Renal cortex interstitium (tissue), 11 donors: Measurements from ENCODE around the gene PAX8. TPM values are rescaled to one million over a fixed set of nuclear protein-coding genes. Genes with fewer than 3 reads are reported as not detected.

ENCODE experiments used
- DNase-seq, 11 donors: peaks; one replicate each; pipeline ENCODE4 v3.0.0-alpha.2; 2013; ENCODE audit warnings: low read depth in 9 of 11, low spot score in 4 of 11; ENCODE audit errors: extremely low read depth in 1 of 11
- polyA plus RNA-seq, 3 donors: library from polyadenylated mRNA; unstranded; fragments of 120-200 nt; gene quantifications; one replicate each; pipeline ENCODE4 v1.2.1, GENCODE V29; 2013; ENCODE audit not compliant: insufficient read length in 3 of 3

Gene PAX8
- polyA plus RNA-seq, 3 donors, result 297 to 665 (median 302) TPM

DNA sequence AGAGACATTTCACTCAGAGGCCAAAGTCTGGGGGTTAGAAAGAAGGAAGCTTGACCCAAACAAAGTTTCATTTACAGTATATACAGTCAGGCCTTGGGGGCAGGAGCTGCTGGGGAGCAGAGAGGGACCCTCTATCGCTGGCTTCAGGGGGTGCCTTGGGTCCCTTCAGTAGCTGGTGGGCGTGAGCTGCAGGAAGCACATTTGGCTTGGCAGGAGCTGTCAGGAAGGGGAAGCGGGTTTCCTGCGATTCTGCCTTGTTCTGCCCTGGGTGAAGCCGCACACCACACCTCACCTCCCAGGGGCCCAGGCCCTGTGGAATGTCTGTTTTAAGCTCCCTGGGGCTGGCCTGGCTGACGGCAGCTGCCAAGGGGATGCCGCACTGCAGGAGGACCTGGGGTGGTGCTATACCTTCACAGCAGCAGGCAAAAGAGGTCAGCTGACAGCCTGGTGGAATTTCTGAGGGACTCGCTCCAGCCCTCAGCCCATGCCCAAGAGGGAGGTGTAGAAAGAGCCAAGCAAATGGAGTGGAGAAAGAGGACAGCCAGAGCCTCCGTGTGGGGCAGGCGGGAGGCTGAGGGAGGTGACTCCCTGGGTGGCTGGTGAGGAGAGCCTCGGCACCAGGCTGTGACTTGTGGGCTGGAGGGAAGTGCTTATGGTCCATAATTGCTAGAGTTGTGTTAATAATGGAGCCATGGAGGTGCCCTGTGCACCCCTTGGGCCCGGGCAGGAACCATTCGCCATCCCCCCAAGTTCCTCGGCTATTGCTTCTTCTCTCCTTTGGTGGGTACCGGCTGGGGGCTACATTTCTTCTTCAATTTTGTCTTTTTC, 61.1 kb downstream of the PAX8 start:
- DNase-seq, result no peak

- no peak for DNase-seq
Measured at GRCh38 chr2:113216891-113217454, 61.7 kb downstream of the PAX8 start.

- DNase-seq, result no peak
Measured at GRCh38 chr2:113216321-113216720, 62.4 kb downstream of the PAX8 start.

GRCh38 chr2:113215056-113215455, 63.7 kb downstream of the PAX8 start:
- DNase-seq, result no peak

GRCh38 chr2:113214141-113214540, 64.6 kb downstream of the PAX8 start:
- DNase-seq, result no peak

DNA sequence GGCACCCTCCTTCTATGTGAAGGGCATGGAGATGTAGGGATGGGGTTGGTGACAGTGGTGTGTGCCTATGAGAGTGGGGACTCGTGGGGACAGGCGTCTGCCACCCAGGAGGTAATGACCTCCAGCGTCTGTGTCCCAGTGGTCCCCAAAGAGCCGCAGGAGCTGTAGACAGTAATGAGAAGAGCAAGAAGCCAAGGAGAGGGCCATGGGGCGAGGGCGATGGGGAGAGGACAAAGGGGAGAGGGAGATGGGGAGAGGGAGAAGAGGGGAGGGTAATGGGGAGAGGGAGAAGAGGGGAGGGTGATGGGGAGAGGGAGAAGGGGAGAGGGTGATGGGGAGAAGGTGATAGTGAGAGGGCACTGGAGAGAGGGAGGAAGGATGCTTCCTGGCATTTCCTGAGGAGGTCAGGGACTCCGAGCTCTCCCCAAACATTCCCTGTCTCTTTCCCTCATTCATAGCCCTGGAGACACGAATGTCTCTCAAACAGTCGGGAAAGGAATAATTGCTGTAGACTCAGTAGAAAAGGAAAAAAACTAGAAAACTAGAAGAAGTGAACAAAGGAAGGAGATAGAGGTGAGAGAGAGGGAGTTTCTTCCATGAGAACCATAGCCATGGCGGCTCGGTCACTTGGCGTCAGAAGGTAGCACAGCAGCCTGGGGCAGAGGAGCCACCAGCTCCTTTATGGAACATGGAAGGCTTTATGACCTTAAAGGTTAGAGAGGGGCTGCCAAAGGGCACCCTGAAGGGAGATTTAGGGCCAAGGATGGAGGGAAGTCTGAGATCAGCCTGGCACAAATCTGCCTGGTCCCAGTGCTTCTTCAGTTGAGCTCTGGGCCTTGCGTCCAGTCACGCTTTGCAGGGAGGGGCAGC, 65.4 kb downstream of the PAX8 start:
- DNase-seq, result no peak

- peak in 6 of 11 donors; percentile 60 to 77 (median 70) for DNase-seq
Measured at GRCh38 chr2:113212245-113213060, 66.3 kb downstream of the PAX8 start.

- DNase-seq, result no peak
Measured at GRCh38 chr2:113211226-113212105, 67.3 kb downstream of the PAX8 start.

GRCh38 chr2:113209646-113210171, 69.0 kb downstream of the PAX8 start:
- peak in 3 of 11 donors; percentile 52 to 67 (median 57) for DNase-seq

GRCh38 chr2:113209011-113209645, 69.6 kb downstream of the PAX8 start:
- peak in 3 of 11 donors; percentile 40 to 57 (median 57) for DNase-seq

DNA sequence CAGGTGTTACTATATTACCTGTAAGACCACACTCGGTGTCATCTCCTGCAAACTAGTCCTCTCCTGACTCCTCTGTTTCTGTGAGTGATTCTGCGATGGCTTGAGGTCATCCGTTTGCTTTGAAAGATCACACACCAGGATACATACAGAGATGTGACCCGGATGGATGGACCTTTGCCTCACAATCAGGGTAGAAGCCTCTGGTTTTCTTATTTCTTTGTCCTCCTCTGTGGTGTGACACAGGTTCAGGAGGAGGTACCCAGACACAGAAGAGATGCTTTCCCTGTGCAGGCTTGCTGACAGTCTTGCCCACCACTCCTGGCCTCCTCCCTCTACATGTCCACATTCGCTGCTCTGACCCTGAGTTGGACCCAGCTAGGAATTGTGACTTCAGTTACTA, 70.3 kb downstream of the PAX8 start:
- no peak for DNase-seq

GRCh38 chr2:113207021-113207420, 71.7 kb downstream of the PAX8 start:
- DNase-seq, result no peak

DNA sequence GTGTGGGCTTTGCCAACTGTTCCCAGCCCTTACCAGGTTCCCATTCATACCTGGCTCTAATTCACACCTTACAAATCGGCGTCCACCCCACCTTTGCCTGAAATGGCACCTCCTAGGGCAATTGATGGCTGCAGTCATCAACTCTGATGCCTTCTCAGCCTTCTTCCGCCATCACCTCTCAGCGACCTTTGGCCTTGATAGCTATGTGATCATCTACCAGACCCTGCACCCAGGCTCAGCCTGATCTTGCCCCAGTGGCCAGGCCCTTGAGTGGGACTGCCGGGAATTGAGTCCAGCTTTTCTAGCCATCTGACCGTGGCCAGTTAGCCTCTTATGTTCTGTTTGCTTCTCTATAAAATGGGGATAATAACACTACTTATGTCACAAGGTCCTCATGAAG, 72.5 kb downstream of the PAX8 start:
- no peak for DNase-seq

DNA sequence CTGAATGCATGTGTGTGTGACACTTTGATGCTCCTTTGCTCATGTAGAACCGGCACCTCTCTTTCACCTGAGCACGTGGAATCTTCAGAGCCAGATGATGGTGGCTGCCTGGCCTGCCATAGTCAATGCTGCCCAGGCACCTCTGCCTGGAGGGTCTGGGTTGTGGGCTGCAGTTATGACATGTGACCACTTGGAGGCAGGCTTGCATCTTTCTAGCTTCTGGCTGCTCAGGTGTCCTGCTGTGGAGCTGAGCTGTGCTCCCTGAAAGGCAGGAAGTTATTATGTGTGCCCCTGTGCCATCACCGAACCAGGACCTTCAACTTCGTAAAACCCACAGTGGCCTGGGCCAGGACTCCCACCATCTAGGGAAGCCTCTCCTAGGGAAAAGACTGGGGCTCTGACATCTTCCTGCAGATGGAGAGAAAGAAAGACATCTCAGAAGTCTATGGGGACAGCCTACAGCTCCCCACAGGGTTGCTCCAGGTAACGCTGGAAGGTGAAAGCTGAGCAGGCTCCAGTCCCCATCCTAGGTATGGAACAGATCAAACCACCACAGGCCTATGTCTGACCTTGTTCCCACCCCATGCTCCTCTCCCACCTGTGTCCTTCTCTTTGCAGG, 74.7 kb downstream of the PAX8 start:
- peak in 7 of 11 donors; percentile 53 to 74 (median 70) for DNase-seq

- no peak for DNase-seq
Measured at GRCh38 chr2:113203217-113203530, 75.5 kb downstream of the PAX8 start.

GRCh38 chr2:113202305-113203216, 76.2 kb downstream of the PAX8 start:
- no peak for DNase-seq
